Astrocyte (in vitro differentiated cells and primary cell): ENCODE results near the gene LBR.

ENCODE experiments used
- EZH2 ChIP-seq: IDR thresholded peaks from 2 replicates; pipeline ENCODE4 v1.6.1; 2012; ENCODE audit warnings: mild to moderate bottlenecking, low read length, inconsistent platforms; ENCODE audit not compliant: insufficient read depth
- TF ChIP-seq, protein P1 (sequence below): IDR thresholded peaks from 2 replicates; pipeline ENCODE4 v1.5.1; 2011; ENCODE audit warnings: low read depth, mild to moderate bottlenecking, inconsistent platforms, low read length, moderate library complexity; ENCODE audit not compliant: insufficient read depth

- no peak for TF ChIP-seq EZH2
- TF ChIP-seq, protein P1, sequence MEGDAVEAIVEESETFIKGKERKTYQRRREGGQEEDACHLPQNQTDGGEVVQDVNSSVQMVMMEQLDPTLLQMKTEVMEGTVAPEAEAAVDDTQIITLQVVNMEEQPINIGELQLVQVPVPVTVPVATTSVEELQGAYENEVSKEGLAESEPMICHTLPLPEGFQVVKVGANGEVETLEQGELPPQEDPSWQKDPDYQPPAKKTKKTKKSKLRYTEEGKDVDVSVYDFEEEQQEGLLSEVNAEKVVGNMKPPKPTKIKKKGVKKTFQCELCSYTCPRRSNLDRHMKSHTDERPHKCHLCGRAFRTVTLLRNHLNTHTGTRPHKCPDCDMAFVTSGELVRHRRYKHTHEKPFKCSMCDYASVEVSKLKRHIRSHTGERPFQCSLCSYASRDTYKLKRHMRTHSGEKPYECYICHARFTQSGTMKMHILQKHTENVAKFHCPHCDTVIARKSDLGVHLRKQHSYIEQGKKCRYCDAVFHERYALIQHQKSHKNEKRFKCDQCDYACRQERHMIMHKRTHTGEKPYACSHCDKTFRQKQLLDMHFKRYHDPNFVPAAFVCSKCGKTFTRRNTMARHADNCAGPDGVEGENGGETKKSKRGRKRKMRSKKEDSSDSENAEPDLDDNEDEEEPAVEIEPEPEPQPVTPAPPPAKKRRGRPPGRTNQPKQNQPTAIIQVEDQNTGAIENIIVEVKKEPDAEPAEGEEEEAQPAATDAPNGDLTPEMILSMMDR = no peak
These were observed 3.2 kb downstream of the LBR start for GRCh38 chr1:225424562-225425200.
